ENCODE measurements around the gene MYRF.
A peak's percentile ranks its signal among the peaks of the same experiment; 100 is the strongest.

The MYRF gene

GRCh38 chr11:61778357-61778886, 26.0 kb downstream of the MYRF start:
- DNase-seq, result no peak

- no peak for DNase-seq
These were observed 26.6 kb downstream of the MYRF start for GRCh38 chr11:61778920-61779650.

- DNase-seq, result no peak
These were observed 27.5 kb downstream of the MYRF start for GRCh38 chr11:61779666-61780525.

GRCh38 chr11:61780581-61781162, 28.2 kb downstream of the MYRF start:
- no peak for DNase-seq

GRCh38 chr11:61781585-61781984, 29.1 kb downstream of the MYRF start:
- DNase-seq, result no peak

- no peak for DNase-seq
These were observed 29.9 kb downstream of the MYRF start for GRCh38 chr11:61782299-61782698.

- DNase-seq, result no peak
These were observed 30.4 kb downstream of the MYRF start for GRCh38 chr11:61782841-61783240.

GRCh38 chr11:61783717-61784505, 31.5 kb downstream of the MYRF start:
- DNase-seq, result no peak

- DNase-seq, result no peak
These were observed 32.0 kb downstream of the MYRF start for GRCh38 chr11:61784506-61784805.

- DNase-seq, result no peak
These were observed 33.5 kb downstream of the MYRF start for GRCh38 chr11:61785837-61786402.

GRCh38 chr11:61787928-61788491, 35.6 kb downstream of the MYRF start:
- no peak for DNase-seq

- DNase-seq, result no peak
These were observed 39.4 kb downstream of the MYRF start for GRCh38 chr11:61791737-61792309.

GRCh38 chr11:61792310-61793082, 40.1 kb downstream of the MYRF start, which contains the start of the genes FEN1 and TMEM258:
Gene FEN1, plus strand, starts transcription at chr11:61792911. Its CDS starts 2,451 bp downstream, at chr11:61795362.
Gene TMEM258, minus strand, starts transcription at chr11:61792599. Its CDS starts 41 bp downstream, at chr11:61792558.
- DNase-seq, result peak; percentile 87

GRCh38 chr11:61793083-61793828, 40.8 kb downstream of the MYRF start:
- no peak for DNase-seq

- DNase-seq, result no peak
These were observed 41.4 kb downstream of the MYRF start for GRCh38 chr11:61793829-61794204.

GRCh38 chr11:61794579-61794978, 42.1 kb downstream of the MYRF start:
- DNase-seq, result no peak

GRCh38 chr11:61795459-61795858, 43.0 kb downstream of the MYRF start:
- no peak for DNase-seq

- DNase-seq, result no peak
These were observed 43.6 kb downstream of the MYRF start for GRCh38 chr11:61795876-61796526.

- DNase-seq, result peak; percentile 67
These were observed 45.0 kb downstream of the MYRF start for GRCh38 chr11:61797263-61797944.

Data from activated T-cell treated with anti-CD3 and anti-CD28 coated beads, Interleukin-2, amount 50 U/mL, for 1 hour (primary cell).